GM23338 (cell line): ENCODE results near the gene UBE2L6. TPM values are rescaled to one million over a fixed set of nuclear protein-coding genes. Genes with fewer than 3 reads are reported as not detected.

Experiments used
- ATAC-seq: fragments of 200-7000 bp; cut with Tn5 transposase; 3 replicates; pipeline ENCODE4 v1.9.1; 2020
- DNase-seq: peaks from one replicate; pipeline ENCODE4 v3.0.0-alpha.2; 2015; ENCODE audit warnings: low spot score
- H2AFZ ChIP-seq: fragments of 200-600 bp; sonication (generic); 2 replicates; pipeline ENCODE4 v1.8.0; 2016; ENCODE audit warnings: antibody characterized with exemption, mild to moderate bottlenecking, moderate library complexity
- H3F3A ChIP-seq: fragments of 200-600 bp; sonication (generic); replicated peaks from 2 replicates; pipeline ENCODE4 v1.8.0; 2017; ENCODE audit warnings: antibody characterized with exemption, mixed run types, low read depth
- H3K27ac ChIP-seq: fragments of 200-600 bp; sonication (generic); 2 replicates; pipeline ENCODE4 v1.6.1; 2016; ENCODE audit warnings: low read depth
- H3K27me3 ChIP-seq: fragments of 200-600 bp; sonication (generic); 2 replicates; pipeline ENCODE4 v1.8.0; 2016; ENCODE audit warnings: mild to moderate bottlenecking, mixed run types, moderate library complexity; ENCODE audit not compliant: insufficient read depth
- H3K36me3 ChIP-seq: fragments of 200-600 bp; sonication (generic); 2 replicates; pipeline ENCODE4 v1.8.0; 2016; ENCODE audit warnings: mild to moderate bottlenecking; ENCODE audit not compliant: insufficient read depth
- H3K4me1 ChIP-seq: fragments of 200-600 bp; sonication (generic); 2 replicates; pipeline ENCODE4 v1.8.0; 2016; ENCODE audit warnings: mild to moderate bottlenecking, moderate library complexity; ENCODE audit not compliant: insufficient read depth
- H3K4me2 ChIP-seq: fragments of 200-600 bp; sonication (generic); 2 replicates; pipeline ENCODE4 v1.7.1; 2017; ENCODE audit warnings: mixed run types
- H3K4me3 ChIP-seq: fragments of 200-600 bp; sonication (generic); 2 replicates; pipeline ENCODE4 v1.6.1; 2016; ENCODE audit warnings: mixed run types
- H3K79me2 ChIP-seq: fragments of 200-600 bp; sonication (generic); replicated peaks from 2 replicates; pipeline ENCODE4 v1.8.0; 2017; ENCODE audit warnings: mild to moderate bottlenecking; ENCODE audit not compliant: insufficient read depth
- H3K9me2 ChIP-seq: fragments of 200-600 bp; sonication (generic); 2 replicates; pipeline ENCODE4 v1.8.0; 2017; ENCODE audit not compliant: insufficient read depth
- H4K20me1 ChIP-seq: fragments of 200-600 bp; sonication (generic); replicated peaks from 2 replicates; pipeline ENCODE4 v1.8.0; 2017; ENCODE audit warnings: mild to moderate bottlenecking; ENCODE audit not compliant: insufficient read depth
- H3K27ac Mint-ChIP-seq: 2 replicates; pipeline ENCODE4 v1.8.0; 2020; ENCODE audit warnings: inconsistent platforms, mild to moderate bottlenecking, moderate library complexity, mixed read lengths
- H3K27me3 Mint-ChIP-seq: 3 replicates; pipeline ENCODE4 v1.8.0; 2022; ENCODE audit warnings: low read depth, mild to moderate bottlenecking, moderate library complexity, mixed read lengths, inconsistent platforms; ENCODE audit not compliant: insufficient read depth, poor library complexity
- H3K36me3 Mint-ChIP-seq: 3 replicates; pipeline ENCODE4 v1.8.0; 2021; ENCODE audit warnings: low read depth, mild to moderate bottlenecking, inconsistent platforms, moderate library complexity, mixed read lengths
- H3K4me1 Mint-ChIP-seq: 3 replicates; pipeline ENCODE4 v1.8.0; 2020; ENCODE audit warnings: mild to moderate bottlenecking, inconsistent platforms, mixed read lengths
- H3K4me3 Mint-ChIP-seq: 3 replicates; pipeline ENCODE4 v1.8.0; 2021; ENCODE audit warnings: moderate library complexity, mild to moderate bottlenecking, inconsistent platforms, mixed read lengths
- H3K9me3 Mint-ChIP-seq: 3 replicates; pipeline ENCODE4 v1.8.0; 2020; ENCODE audit warnings: moderate library complexity, mild to moderate bottlenecking, inconsistent platforms, mixed read lengths
- CTCF ChIP-seq, 2 experiments: fragments of 200-600 bp in 1 of 2; sonication (generic) in 1 of 2; conservative IDR thresholded peaks; 2 replicates each; pipeline versions ENCODE4 v1.5.1 to v1.6.1; 2016 to 2017; ENCODE audit warnings: antibody characterized with exemption in 2 of 2, low read depth in 2 of 2, mild to moderate bottlenecking in 2 of 2, moderate library complexity in 1 of 2
- EZH2 ChIP-seq: fragments of 200-600 bp; sonication (generic); IDR thresholded peaks from one replicate; pipeline ENCODE4 v1.8.0; 2017; ENCODE audit warnings: antibody characterized with exemption, mild to moderate bottlenecking, low read depth; ENCODE audit not compliant: unreplicated experiment
- JUNB ChIP-seq: IDR thresholded peaks from one replicate; pipeline ENCODE4 v1.6.1; 2016; ENCODE audit warnings: antibody characterized with exemption; ENCODE audit not compliant: unreplicated experiment
- STAT1 ChIP-seq: IDR thresholded peaks from one replicate; pipeline ENCODE4 v1.6.1; 2016; ENCODE audit warnings: antibody characterized with exemption; ENCODE audit not compliant: unreplicated experiment
- ZNF114 ChIP-seq: fragments of 250-450 bp; sonication (Bioruptor Pico); IDR thresholded peaks from 2 replicates; pipeline ENCODE4 v1.5.0; 2020; ENCODE audit warnings: mild to moderate bottlenecking, moderate library complexity
- ZNF331 ChIP-seq: fragments of 250-450 bp; sonication (Bioruptor Pico); IDR thresholded peaks from 2 replicates; pipeline ENCODE4 v1.5.0; 2020; ENCODE audit warnings: low read depth, mild to moderate bottlenecking, moderate library complexity
- polyA plus RNA-seq: library from polyadenylated mRNA; unstranded; fragments of >200 nt; fragmentation: Nextera tagmentation; extraction: Ambion mirVana; gene quantifications from 2 replicates; pipeline ENCODE4 v1.2.1, GENCODE V29; 2016
- total RNA-seq: library from RNA; depleted of rRNA; stranded (reverse); fragments of >200 nt; shearing (Covaris generic); gene quantifications from 2 replicates; pipeline ENCODE4 v1.2.3, GENCODE V29; 2014
- TF ChIP-seq, protein P1 (sequence below): fragments of 250-450 bp; sonication (Bioruptor Pico); IDR thresholded peaks from 2 replicates; pipeline ENCODE4 v1.5.0; 2020; ENCODE audit warnings: mild to moderate bottlenecking, moderate library complexity

The UBE2L6 gene
- total and polyA plus RNA-seq, 2 experiments from 2014 or later = 46.0 to 52.0 TPM

DNA sequence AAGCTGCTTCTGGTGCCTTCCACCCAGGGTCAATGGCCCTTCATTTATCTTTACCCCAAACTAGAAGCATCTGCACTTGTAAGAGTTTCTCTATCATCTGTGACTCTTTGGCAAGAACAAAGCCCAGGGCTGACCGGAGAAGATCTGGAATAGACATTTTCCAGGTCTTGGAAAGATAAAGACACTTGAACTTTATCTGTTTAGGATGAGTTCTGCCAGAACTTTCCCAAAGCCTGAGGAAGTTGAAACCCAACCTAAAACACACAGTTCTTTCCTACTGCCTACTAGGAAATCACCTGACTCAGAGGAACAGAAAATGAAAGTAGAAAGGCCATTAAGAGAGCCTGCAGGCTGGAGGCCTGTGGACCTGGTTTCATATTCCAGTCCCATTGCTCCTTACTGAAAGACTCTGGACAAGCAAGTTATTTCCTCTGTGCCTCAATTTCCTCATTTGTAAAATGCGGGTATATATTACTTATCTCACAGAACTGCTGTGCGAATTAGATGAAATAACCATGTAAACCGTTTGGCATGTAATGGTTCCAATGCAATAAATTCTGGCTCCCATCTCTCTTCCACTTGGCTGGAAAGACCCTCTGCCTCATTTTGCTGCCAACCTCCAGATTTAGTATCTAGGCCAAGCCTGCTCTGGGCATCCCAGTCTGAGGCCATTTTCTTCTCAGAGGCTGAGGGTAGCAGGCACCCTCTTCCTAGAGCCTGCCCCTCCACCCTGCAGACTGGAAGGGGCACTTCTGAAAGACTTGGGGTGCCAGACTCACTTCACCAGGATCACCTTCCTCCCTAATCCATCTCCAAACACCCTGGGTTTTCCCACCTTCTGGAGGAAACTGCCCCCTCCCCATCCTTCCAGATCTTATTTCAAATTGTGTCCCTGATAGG lies 1.2 kb downstream of the UBE2L6 start (continued):
- TF ChIP-seq EZH2 = no peak
- no peak for TF ChIP-seq ZNF114 (CRISPR knock-in tag)
- no peak for TF ChIP-seq STAT1
- TF ChIP-seq, protein P1, sequence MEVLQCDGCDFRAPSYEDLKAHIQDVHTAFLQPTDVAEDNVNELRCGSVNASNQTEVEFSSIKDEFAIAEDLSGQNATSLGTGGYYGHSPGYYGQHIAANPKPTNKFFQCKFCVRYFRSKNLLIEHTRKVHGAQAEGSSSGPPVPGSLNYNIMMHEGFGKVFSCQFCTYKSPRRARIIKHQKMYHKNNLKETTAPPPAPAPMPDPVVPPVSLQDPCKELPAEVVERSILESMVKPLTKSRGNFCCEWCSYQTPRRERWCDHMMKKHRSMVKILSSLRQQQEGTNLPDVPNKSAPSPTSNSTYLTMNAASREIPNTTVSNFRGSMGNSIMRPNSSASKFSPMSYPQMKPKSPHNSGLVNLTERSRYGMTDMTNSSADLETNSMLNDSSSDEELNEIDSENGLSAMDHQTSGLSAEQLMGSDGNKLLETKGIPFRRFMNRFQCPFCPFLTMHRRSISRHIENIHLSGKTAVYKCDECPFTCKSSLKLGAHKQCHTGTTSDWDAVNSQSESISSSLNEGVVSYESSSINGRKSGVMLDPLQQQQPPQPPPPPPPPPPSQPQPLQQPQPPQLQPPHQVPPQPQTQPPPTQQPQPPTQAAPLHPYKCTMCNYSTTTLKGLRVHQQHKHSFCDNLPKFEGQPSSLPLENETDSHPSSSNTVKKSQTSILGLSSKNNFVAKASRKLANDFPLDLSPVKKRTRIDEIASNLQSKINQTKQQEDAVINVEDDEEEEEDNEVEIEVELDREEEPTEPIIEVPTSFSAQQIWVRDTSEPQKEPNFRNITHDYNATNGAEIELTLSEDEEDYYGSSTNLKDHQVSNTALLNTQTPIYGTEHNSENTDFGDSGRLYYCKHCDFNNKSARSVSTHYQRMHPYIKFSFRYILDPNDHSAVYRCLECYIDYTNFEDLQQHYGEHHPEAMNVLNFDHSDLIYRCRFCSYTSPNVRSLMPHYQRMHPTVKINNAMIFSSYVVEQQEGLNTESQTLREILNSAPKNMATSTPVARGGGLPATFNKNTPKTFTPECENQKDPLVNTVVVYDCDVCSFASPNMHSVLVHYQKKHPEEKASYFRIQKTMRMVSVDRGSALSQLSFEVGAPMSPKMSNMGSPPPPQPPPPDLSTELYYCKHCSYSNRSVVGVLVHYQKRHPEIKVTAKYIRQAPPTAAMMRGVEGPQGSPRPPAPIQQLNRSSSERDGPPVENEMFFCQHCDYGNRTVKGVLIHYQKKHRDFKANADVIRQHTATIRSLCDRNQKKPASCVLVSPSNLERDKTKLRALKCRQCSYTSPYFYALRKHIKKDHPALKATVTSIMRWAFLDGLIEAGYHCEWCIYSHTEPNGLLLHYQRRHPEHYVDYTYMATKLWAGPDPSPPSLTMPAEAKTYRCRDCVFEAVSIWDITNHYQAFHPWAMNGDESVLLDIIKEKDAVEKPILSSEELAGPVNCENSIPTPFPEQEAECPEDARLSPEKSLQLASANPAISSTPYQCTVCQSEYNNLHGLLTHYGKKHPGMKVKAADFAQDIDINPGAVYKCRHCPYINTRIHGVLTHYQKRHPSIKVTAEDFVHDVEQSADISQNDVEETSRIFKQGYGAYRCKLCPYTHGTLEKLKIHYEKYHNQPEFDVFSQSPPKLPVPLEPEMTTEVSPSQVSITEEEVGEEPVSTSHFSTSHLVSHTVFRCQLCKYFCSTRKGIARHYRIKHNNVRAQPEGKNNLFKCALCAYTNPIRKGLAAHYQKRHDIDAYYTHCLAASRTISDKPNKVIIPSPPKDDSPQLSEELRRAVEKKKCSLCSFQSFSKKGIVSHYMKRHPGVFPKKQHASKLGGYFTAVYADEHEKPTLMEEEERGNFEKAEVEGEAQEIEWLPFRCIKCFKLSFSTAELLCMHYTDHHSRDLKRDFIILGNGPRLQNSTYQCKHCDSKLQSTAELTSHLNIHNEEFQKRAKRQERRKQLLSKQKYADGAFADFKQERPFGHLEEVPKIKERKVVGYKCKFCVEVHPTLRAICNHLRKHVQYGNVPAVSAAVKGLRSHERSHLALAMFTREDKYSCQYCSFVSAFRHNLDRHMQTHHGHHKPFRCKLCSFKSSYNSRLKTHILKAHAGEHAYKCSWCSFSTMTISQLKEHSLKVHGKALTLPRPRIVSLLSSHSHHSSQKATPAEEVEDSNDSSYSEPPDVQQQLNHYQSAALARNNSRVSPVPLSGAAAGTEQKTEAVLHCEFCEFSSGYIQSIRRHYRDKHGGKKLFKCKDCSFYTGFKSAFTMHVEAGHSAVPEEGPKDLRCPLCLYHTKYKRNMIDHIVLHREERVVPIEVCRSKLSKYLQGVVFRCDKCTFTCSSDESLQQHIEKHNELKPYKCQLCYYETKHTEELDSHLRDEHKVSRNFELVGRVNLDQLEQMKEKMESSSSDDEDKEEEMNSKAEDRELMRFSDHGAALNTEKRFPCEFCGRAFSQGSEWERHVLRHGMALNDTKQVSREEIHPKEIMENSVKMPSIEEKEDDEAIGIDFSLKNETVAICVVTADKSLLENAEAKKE (CRISPR knock-in tag) = no peak
- no peak for TF ChIP-seq ZNF331 (CRISPR knock-in tag)

DNA sequence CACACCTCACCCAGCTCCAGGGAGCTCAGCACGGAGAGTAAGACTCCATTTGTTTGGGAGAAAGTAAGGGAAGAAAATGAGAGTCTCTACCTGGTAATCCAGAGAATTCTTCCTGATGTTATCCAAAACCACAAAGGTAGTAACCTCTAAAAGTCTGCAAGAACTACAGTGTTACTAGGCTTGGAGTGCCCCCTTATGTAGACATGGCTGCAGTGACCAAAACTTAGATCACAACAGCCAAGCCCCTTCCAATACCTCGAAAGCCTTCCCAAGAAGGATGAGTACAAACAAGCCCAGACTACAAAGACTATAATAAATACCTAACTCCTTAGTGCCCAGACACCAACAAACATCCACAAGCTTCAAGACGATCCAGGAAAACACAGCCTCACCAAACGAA lies 4.9 kb downstream of the UBE2L6 start:
- no peak overlapping the region for H3K27ac ChIP-seq

More for the DNA sequence above, 4.9 kb downstream of the UBE2L6 start:
- Histone ChIP-seq H3K4me3 (no peak overlapping the region), H3K4me1 (peaks cover 13% of the 10 kb centered on the region), H3F3A (peaks cover 4% of the 10 kb centered on the region), H3K9me2 (no peaks in the 10 kb centered on the region), H4K20me1 (no peaks in the 10 kb centered on the region), H2AFZ (no peak overlapping the region), H3K79me2 (peaks cover 26% of the 10 kb centered on the region), H3K36me3 (no peaks in the 10 kb centered on the region; the same call in 1 of the 2 replicates), H3K4me2 (no peak overlapping the region), H3K27me3 (no peaks in the 10 kb centered on the region)
- TF ChIP-seq CTCF (conservative IDR thresholded peaks at IDR 0.05; ENCODE audit: low read depth in 2 of 2) (peak; percentile 48 to 78), JUNB (no peak)
- Mint-ChIP-seq H3K27me3 (no peaks in the 10 kb centered on the region), H3K27ac (peak overlapping the region; percentile 34; the same call in 1 of the 2 replicates), H3K4me3 (no peak overlapping the region), H3K36me3 (peaks cover 13% of the 10 kb centered on the region), H3K9me3 (no peaks in the 10 kb centered on the region), H3K4me1 (peaks cover 30% of the 10 kb centered on the region)
- DNase-seq (peak; percentile 63), ATAC-seq (peak; percentile 63)
